Karpas-422 (cell line): Measurements from ENCODE around the gene MEIOB. TPM values are rescaled to one million over a fixed set of nuclear protein-coding genes. Genes with fewer than 3 reads are reported as not detected.
"Not testable (repeated sequence)": the region's sequence is repeated elsewhere in the genome, so short reads cannot be mapped to it uniquely, and the experiment has no call there.

Experiments used
- DNase-seq: peaks from one replicate; pipeline ENCODE4 v3.0.0-alpha.2; 2015
- H2AFZ ChIP-seq: fragments of 200-600 bp; sonication (generic); 2 replicates; pipeline ENCODE4 v1.6.1; 2014; ENCODE audit warnings: antibody characterized with exemption, low read length, mixed read lengths
- H3K27ac ChIP-seq: fragments of 200-600 bp; sonication (generic); 2 replicates; pipeline ENCODE4 v1.5.1; 2014; ENCODE audit warnings: mild to moderate bottlenecking, low read length, moderate library complexity
- H3K27me3 ChIP-seq: fragments of 200-600 bp; sonication (generic); 2 replicates; pipeline ENCODE4 v1.6.1; 2014; ENCODE audit warnings: low read length, mixed read lengths
- H3K36me3 ChIP-seq: fragments of 200-600 bp; sonication (generic); 2 replicates; pipeline ENCODE4 v1.6.1; 2014; ENCODE audit warnings: low read length, mixed read lengths; ENCODE audit not compliant: insufficient read depth
- H3K4me1 ChIP-seq: fragments of 200-600 bp; sonication (generic); 2 replicates; pipeline ENCODE4 v1.6.1; 2014; ENCODE audit warnings: mild to moderate bottlenecking, low read length, mixed read lengths
- H3K4me2 ChIP-seq: fragments of 200-600 bp; sonication (generic); 2 replicates; pipeline ENCODE4 v1.6.1; 2014; ENCODE audit warnings: low read length, low read depth, mild to moderate bottlenecking; ENCODE audit not compliant: poor library complexity, severe bottlenecking
- H3K4me3 ChIP-seq: fragments of 200-600 bp; sonication (generic); 2 replicates; pipeline ENCODE4 v1.5.1; 2014; ENCODE audit warnings: mild to moderate bottlenecking, antibody characterized with exemption, low read length, mixed read lengths
- H3K79me2 ChIP-seq: fragments of 200-600 bp; sonication (generic); 2 replicates; pipeline ENCODE4 v1.6.1; 2014; ENCODE audit warnings: mild to moderate bottlenecking, low read length, mixed read lengths
- H3K9ac ChIP-seq: fragments of 200-600 bp; sonication (generic); 2 replicates; pipeline ENCODE4 v1.6.0; 2014; ENCODE audit warnings: low read length
- H3K9me2 ChIP-seq: fragments of 200-600 bp; sonication (generic), shearing (Covaris generic); replicated peaks from 2 replicates; pipeline ENCODE4 v1.6.0; 2014; ENCODE audit warnings: mild to moderate bottlenecking, low read length, moderate library complexity; ENCODE audit not compliant: insufficient read depth
- H3K9me3 ChIP-seq: fragments of 300-700, 200-600 bp; sonication (generic); 2 replicates; pipeline ENCODE4 v1.6.1; 2014; ENCODE audit warnings: low read length, mixed read lengths
- H4K20me1 ChIP-seq: fragments of 200-600 bp; sonication (generic); 2 replicates; pipeline ENCODE4 v1.6.1; 2014; ENCODE audit warnings: mild to moderate bottlenecking, antibody characterized with exemption, low read length, low read depth; ENCODE audit not compliant: insufficient read depth
- total RNA-seq: library from RNA; depleted of rRNA; stranded (reverse); fragments of >200 nt; shearing (Covaris generic); gene quantifications from 2 replicates; pipeline ENCODE4 v1.2.3, GENCODE V29; 2014; ENCODE audit warnings: low replicate concordance

Gene MEIOB
- total RNA-seq, 1 experiment from 2014 or later = not detected

GRCh38 chr16:1876468-1876867, 4.5 kb upstream of the MEIOB start:
- H3K4me3 ChIP-seq = no peak overlapping the region
- no peaks in the 10 kb centered on the region for H3K27me3 ChIP-seq
- no peak overlapping the region for H3K9ac ChIP-seq
- H3K79me2 ChIP-seq = no peaks in the 10 kb centered on the region
- H4K20me1 ChIP-seq = no peaks in the 10 kb centered on the region
- H3K9me2 ChIP-seq = no peaks in the 10 kb centered on the region
- H2AFZ ChIP-seq = no peak overlapping the region
- H3K9me3 ChIP-seq = no peaks in the 10 kb centered on the region
- no peak for DNase-seq
- H3K36me3 ChIP-seq = no peaks in the 10 kb centered on the region
- H3K27ac ChIP-seq = no peak overlapping the region
- H3K4me1 ChIP-seq = no peaks in the 10 kb centered on the region
- no peak overlapping the region for H3K4me2 ChIP-seq

- not testable (repeated sequence) for H2AFZ ChIP-seq
Observed at GRCh38 chr16:1876066-1876465, 4.1 kb upstream of the MEIOB start.

GRCh38 chr16:1874854-1875253, 2.9 kb upstream of the MEIOB start:
- no peak overlapping the region for H3K4me2 ChIP-seq
- no peaks in the 10 kb centered on the region for H3K79me2 ChIP-seq
- no peaks in the 10 kb centered on the region for H3K4me1 ChIP-seq
- H3K9me2 ChIP-seq = no peaks in the 10 kb centered on the region
- H3K36me3 ChIP-seq = no peaks in the 10 kb centered on the region
- H3K27ac ChIP-seq = no peak overlapping the region
- H4K20me1 ChIP-seq = no peaks in the 10 kb centered on the region
- DNase-seq = no peak
- no peak overlapping the region for H3K4me3 ChIP-seq
- no peaks in the 10 kb centered on the region for H3K27me3 ChIP-seq
- no peaks in the 10 kb centered on the region for H3K9me3 ChIP-seq
- H2AFZ ChIP-seq = no peak overlapping the region
- no peak overlapping the region for H3K9ac ChIP-seq

More at GRCh38 chr16:1876066-1876465, 4.1 kb upstream of the MEIOB start:
- not testable (repeated sequence) for H3K9ac ChIP-seq, H3K27ac ChIP-seq, H3K4me1 ChIP-seq, H3K79me2 ChIP-seq, DNase-seq, H3K9me3 ChIP-seq, H3K9me2 ChIP-seq, H3K36me3 ChIP-seq, H3K27me3 ChIP-seq, H3K4me3 ChIP-seq, H4K20me1 ChIP-seq, H3K4me2 ChIP-seq

GRCh38 chr16:1870365-1871082, 1.4 kb downstream of the MEIOB start:
- H3K36me3 ChIP-seq = no peaks in the 10 kb centered on the region
- no peaks in the 10 kb centered on the region for H3K27me3 ChIP-seq
- H3K9me3 ChIP-seq = no peaks in the 10 kb centered on the region
- no peak overlapping the region for H3K9ac ChIP-seq
- H3K4me2 ChIP-seq = no peak overlapping the region
- no peak for DNase-seq
- no peaks in the 10 kb centered on the region for H4K20me1 ChIP-seq
- no peak overlapping the region for H3K4me3 ChIP-seq
- H3K9me2 ChIP-seq = no peaks in the 10 kb centered on the region
- H3K27ac ChIP-seq = no peak overlapping the region
- no peaks in the 10 kb centered on the region for H3K4me1 ChIP-seq
- no peak overlapping the region for H2AFZ ChIP-seq
- no peaks in the 10 kb centered on the region for H3K79me2 ChIP-seq

GRCh38 chr16:1865902-1866690, 5.9 kb downstream of the MEIOB start:
- no peaks in the 10 kb centered on the region for H3K27me3 ChIP-seq
- H3K4me3 ChIP-seq = no peak overlapping the region
- H3K9ac ChIP-seq = no peak overlapping the region
- H3K9me3 ChIP-seq = no peaks in the 10 kb centered on the region
- H4K20me1 ChIP-seq = no peaks in the 10 kb centered on the region
- peaks cover 3% of the 10 kb centered on the region; the same call in 1 of the 2 replicates for H3K4me1 ChIP-seq
- no peak overlapping the region for H2AFZ ChIP-seq
- H3K36me3 ChIP-seq = no peaks in the 10 kb centered on the region
- no peak overlapping the region for H3K4me2 ChIP-seq
- no peak for DNase-seq
- no peaks in the 10 kb centered on the region for H3K79me2 ChIP-seq
- H3K27ac ChIP-seq = no peak overlapping the region
- no peaks in the 10 kb centered on the region for H3K9me2 ChIP-seq

- Histone ChIP-seq H3K9me3 (no peaks in the 10 kb centered on the region), H3K4me2 (no peak overlapping the region), H3K36me3 (no peaks in the 10 kb centered on the region), H3K9me2 (no peaks in the 10 kb centered on the region), H3K4me1 (peaks cover 3% of the 10 kb centered on the region; the same call in 1 of the 2 replicates), H3K27ac (no peak overlapping the region), H3K4me3 (no peak overlapping the region), H2AFZ (no peak overlapping the region), H3K27me3 (no peaks in the 10 kb centered on the region), H3K9ac (no peak overlapping the region), H4K20me1 (no peaks in the 10 kb centered on the region), H3K79me2 (no peaks in the 10 kb centered on the region)
- peak; percentile 78 for DNase-seq
Observed at GRCh38 chr16:1863681-1864460, 8.1 kb downstream of the MEIOB start.

- H3K27me3 ChIP-seq = no peaks in the 10 kb centered on the region
- H4K20me1 ChIP-seq = no peaks in the 10 kb centered on the region
- H3K9me2 ChIP-seq = no peaks in the 10 kb centered on the region
- H3K4me3 ChIP-seq = no peak overlapping the region
- H3K79me2 ChIP-seq = no peaks in the 10 kb centered on the region
- no peaks in the 10 kb centered on the region for H3K9me3 ChIP-seq
- H3K4me1 ChIP-seq = peaks cover 3% of the 10 kb centered on the region; the same call in 1 of the 2 replicates
- DNase-seq = no peak
- no peak overlapping the region for H3K4me2 ChIP-seq
- H3K27ac ChIP-seq = no peak overlapping the region
- H3K36me3 ChIP-seq = no peaks in the 10 kb centered on the region
- H2AFZ ChIP-seq = no peak overlapping the region
- H3K9ac ChIP-seq = no peak overlapping the region
Observed at GRCh38 chr16:1862394-1862793, 9.6 kb downstream of the MEIOB start.

- H3K27me3 ChIP-seq = no peaks in the 10 kb centered on the region
- no peak for DNase-seq
- H3K27ac ChIP-seq = no peak overlapping the region
- H3K79me2 ChIP-seq = no peaks in the 10 kb centered on the region
- H3K9me3 ChIP-seq = no peaks in the 10 kb centered on the region
- peaks cover 3% of the 10 kb centered on the region; the same call in 1 of the 2 replicates for H3K4me1 ChIP-seq
- H3K9me2 ChIP-seq = no peaks in the 10 kb centered on the region
- H3K9ac ChIP-seq = no peak overlapping the region
- no peak overlapping the region for H3K4me3 ChIP-seq
- H2AFZ ChIP-seq = no peak overlapping the region
- H3K4me2 ChIP-seq = no peak overlapping the region
- H3K36me3 ChIP-seq = no peaks in the 10 kb centered on the region
- no peaks in the 10 kb centered on the region for H4K20me1 ChIP-seq
Observed at GRCh38 chr16:1861730-1862129, 10.2 kb downstream of the MEIOB start.
